Ovary (tissue), 3 donors: ENCODE data around the gene ARHGEF28.

ENCODE experiments used
- CTCF ChIP-seq, 3 donors: fragments of 450-650 bp in 2 of 3; fragments of 200-600 bp in 1 of 3; IDR thresholded peaks; one replicate each; pipeline versions ENCODE4 v1.5.1 to v1.8.0; 2016 to 2022; ENCODE audit warnings: antibody characterized with exemption in 3 of 3, mild to moderate bottlenecking in 1 of 3
- EP300 ChIP-seq: sonication (generic); formaldehyde crosslinking; IDR thresholded peaks from one replicate; pipeline ENCODE4 v1.6.1; 2017; ENCODE audit warnings: antibody characterized with exemption
- POLR2A ChIP-seq: fragments of 450-650 bp; IDR thresholded peaks from one replicate; pipeline ENCODE4 v1.6.1; 2017; ENCODE audit warnings: antibody characterized with exemption, mild to moderate bottlenecking, moderate library complexity
- donor health status: DM: no; HTN: no; CAD: no.

- TF ChIP-seq CTCF (IDR thresholded peaks at IDR 0.05) (no peak), POLR2A (no peak), EP300 (no peak)
Measured at GRCh38 chr5:73592551-73592950, 33.4 kb upstream of the ARHGEF28 start.
